Left ventricle myocardium superior (tissue), 1 donor: Measurements from ENCODE around the gene SMIM31. TPM values are rescaled to one million over a fixed set of nuclear protein-coding genes. Genes with fewer than 3 reads are reported as not detected.

Source experiments
- ATAC-seq: fragments of 200-7000 bp; cut with Tn5 transposase; one replicate; pipeline ENCODE4 v1.9.1; 2020; ENCODE audit warnings: mild to moderate bottlenecking, moderate library complexity
- DNase-seq: peaks from one replicate; pipeline ENCODE4 v3.0.0-alpha.2; 2020
- intact Hi-C: fragments of 100-400 bp; cut with micrococcal nuclease; formaldehyde crosslinking; loops from one replicate; pipeline ENCODE4 v1.11.0; 2022
- long read RNA-seq: library from polyadenylated mRNA; unstranded; transcript quantifications from one replicate; pipeline ENCODE4 v2.0.0, GENCODE V29; 2021
- total RNA-seq: library from RNA; stranded (reverse); fragmentation: NEBNext Ultra II Directional; extraction: Animal tissue kit (Norgen Biotek cat#: 25700); gene quantifications from one replicate; pipeline ENCODE4 v1.2.1, GENCODE V29; 2021
- donor health status: DM: no; HTN: yes; CAD: no; lungs with severe emphysema.

The SMIM31 gene
- not detected for total RNA-seq
- long read RNA-seq = 0 reads

DNA sequence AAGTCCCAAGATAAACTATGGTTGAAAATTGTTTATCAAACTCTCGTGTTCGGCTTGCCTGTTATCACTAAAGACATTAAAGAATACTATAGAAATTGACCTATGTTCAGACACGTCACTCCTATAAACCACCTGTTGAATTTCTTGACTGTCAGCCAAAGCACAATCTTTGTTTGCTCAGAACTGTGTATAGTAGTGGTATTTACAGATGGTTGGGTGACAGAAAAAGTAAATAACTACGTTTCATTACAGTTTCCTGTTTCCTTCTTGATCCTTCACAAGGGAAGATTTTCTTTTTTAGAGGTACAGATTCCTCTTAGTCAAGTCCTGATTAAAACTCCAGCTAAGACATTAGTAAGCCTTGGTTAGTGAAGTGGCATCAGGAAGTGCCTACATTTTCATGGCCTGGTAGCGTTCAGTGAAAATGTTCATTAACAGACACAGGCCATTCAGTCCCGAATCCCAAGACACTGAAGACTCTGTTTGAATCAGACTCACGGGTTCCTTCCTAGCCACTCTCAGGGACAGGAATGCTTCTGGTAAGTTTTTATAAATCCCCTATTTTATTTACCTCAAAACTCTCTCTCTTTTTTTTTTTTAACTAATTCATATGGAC is at the start of gene SMIM31:
SMIM31 (plus strand) TSS at position 259 of the 616 bp plus-strand sequence. CDS start 16,313 bp downstream, outside the sequence.
- intact Hi-C loops = no loop called here
- no peak for DNase-seq
- ATAC-seq = no peak

- ATAC-seq (no peak), DNase-seq (no peak)
- intact Hi-C loops = no loop called here
These were observed 47.3 kb upstream of the SMIM31 start for GRCh38 chr4:164706675-164707074.

DNA sequence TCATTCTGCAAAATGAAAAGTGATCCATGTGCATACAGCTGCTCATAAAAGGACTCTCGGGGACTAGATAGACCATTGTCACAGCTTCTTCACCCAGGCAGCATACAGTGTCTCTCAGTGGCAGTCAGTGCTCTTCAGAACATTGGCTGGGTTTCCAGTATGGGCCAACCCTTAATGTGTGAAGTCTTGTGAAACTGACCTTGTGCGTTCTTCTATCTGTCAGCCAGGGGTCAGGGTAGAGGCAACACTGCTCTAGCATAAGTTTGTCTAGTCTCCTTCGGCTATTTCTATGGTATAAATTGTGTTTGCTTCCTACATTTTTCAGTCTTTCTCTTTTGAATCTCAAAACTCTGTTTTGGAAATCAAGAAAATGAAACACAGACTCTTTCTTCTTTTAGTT is 37.0 kb upstream of the SMIM31 start:
- intact Hi-C loops = no loop called here
- DNase-seq = no peak
- ATAC-seq = peak; percentile 40

DNA sequence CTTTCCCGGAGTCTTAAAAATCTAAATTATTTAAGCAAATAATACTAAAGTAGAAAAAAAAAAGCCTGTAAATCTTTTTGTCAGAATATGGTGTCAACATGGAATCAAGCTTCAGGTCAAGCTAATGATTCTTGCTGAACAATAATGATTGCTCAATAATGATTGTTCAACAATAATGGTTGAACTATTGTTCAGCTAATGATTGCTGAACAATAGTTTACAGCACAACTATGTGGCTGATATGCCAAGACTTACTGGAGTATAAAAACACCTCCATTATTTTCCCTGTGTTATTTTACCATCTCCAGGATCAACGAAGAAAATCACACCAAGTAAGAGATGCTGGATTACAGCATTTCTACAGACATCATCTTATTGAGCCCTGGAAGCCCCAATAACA is 35.1 kb upstream of the SMIM31 start:
- intact Hi-C loops = no loop called here
- ATAC-seq (no peak), DNase-seq (no peak)

- no peak for ATAC-seq
- no peak for DNase-seq
- intact Hi-C loops = no loop called here
These were observed 28.9 kb upstream of the SMIM31 start for GRCh38 chr4:164725066-164725465.

GRCh38 chr4:164730705-164731393 is 23.1 kb upstream of the SMIM31 start:
- ATAC-seq (peak; percentile 58), DNase-seq (no peak)
- intact Hi-C loops = loop anchor here (5.0 kb wide), 1 partner anchor 1174 kb away; no protein-coding TSS in a partner anchor

GRCh38 chr4:164731827-164732474 is 22.0 kb upstream of the SMIM31 start:
- ATAC-seq = peak; percentile 78
- DNase-seq = no peak
- intact Hi-C loops = loop anchor here (5.0 kb wide), 1 partner anchor 1175 kb away; no protein-coding TSS in a partner anchor

- intact Hi-C loops = loop anchor here (5.0 kb wide), 1 partner anchor 1177 kb away; no protein-coding TSS in a partner anchor
These were observed 19.4 kb upstream of the SMIM31 start for GRCh38 chr4:164734484-164734883.

DNA sequence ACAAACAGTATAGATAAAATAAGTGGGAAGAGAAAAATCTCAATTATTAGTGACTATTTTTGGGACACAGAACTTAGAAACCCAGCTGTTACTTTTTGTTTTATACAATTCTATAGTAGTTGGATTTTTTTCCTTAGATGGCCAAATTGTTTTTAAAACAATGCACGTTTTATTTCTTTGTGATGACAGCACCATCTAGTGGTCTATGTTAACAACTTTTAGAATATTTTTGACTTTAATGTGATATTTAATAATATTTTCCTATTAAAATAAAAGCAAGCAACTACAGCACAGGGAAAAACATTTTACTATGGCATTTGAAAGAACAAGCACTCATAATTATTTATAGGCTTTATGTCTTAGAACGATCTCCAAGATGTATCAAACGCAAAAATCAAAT is 5.6 kb upstream of the SMIM31 start:
- DNase-seq (no peak), ATAC-seq (no peak)
- intact Hi-C loops = no loop called here

More at GRCh38 chr4:164734484-164734883, 19.4 kb upstream of the SMIM31 start:
- DNase-seq = no peak
- no peak for ATAC-seq

DNA sequence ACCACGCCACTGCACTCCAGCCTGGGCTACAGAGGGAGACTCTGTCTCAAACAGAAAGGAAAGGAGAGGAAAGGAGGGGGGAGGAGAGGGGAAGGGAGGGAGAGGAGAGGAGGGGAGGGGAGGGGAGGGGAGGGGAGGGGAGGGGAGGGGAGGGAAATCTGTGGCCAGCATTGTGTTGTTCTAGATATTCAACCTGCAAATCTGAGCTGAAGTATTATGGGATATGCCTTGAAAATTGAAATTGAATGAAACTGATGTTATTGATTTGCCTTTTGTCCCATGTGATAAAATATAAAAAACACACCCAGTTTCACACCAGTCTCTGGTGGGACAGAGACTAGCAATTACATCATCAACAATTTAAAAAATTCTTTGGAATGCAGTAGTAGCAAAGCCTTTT is 1.5 kb downstream of the SMIM31 start:
- DNase-seq (no peak), ATAC-seq (no peak)
- intact Hi-C loops = no loop called here

DNA sequence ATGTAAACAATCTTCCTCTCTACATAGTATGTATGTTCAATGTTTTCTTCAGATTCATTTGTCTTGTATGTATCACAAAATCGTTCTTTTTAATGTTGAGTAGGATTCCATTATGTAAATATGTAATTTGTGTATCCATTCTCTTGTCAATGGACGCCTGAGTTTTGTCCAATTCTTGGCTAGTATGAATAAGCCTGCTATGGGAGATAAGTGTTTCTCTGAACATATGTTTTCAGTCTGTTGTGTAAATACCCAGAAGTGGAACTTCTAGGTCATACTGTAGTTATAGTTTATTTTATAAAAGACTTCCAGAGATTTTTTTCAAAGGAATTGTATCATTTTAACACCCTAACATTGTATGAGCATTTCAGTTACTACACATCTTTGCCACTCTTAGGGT is 2.8 kb downstream of the SMIM31 start:
- intact Hi-C loops = no loop called here
- DNase-seq = no peak
- no peak for ATAC-seq

GRCh38 chr4:164761241-164761640 is 7.3 kb downstream of the SMIM31 start:
- intact Hi-C loops = no loop called here
- ATAC-seq = no peak
- DNase-seq = no peak

DNA sequence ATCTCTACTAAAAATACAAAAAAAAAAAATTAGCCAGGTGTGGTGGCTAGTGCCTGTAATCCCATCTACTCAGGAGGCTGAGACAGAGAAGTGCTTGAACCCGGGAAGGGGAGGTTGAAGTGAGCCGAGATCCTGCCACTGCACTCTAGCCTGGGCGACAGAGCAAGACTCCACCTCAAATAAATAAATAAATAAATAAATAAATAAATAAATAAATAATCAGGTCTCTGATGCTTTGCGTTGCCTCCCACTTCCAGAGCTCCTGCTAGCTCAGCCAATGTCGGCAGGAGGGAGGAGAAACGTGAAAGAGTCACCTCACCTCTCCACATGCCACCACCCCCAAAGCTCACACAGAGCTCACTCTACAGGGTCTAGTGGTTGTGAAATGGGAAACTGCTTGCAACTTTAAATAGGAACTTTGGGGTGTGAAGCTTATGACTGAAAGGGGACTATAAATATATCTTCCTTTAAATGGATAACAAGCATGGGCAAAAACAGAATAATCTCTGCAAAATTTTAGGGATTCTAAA is 7.9 kb downstream of the SMIM31 start:
- ATAC-seq (no peak), DNase-seq (no peak)
- intact Hi-C loops = no loop called here

DNA sequence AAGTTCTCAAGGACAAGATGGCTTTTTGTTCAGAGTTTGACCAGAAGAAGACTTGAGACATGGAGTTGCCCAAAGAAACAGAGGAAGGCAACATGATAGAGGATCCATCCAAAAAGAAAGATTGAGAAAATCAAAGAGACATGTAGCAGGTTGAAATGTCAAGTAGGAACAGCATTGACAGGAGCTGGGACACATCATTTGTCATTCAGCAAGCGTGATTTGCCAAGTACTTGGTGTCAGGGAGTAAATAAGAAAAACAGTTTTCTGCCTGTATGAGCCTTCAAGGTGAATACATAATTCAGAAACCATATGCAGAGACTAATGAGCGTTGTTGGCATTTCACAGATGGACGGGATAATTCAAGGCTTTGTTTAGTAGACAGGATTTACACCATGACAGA is 11.2 kb downstream of the SMIM31 start:
- DNase-seq (no peak), ATAC-seq (no peak)
- intact Hi-C loops = no loop called here

DNA sequence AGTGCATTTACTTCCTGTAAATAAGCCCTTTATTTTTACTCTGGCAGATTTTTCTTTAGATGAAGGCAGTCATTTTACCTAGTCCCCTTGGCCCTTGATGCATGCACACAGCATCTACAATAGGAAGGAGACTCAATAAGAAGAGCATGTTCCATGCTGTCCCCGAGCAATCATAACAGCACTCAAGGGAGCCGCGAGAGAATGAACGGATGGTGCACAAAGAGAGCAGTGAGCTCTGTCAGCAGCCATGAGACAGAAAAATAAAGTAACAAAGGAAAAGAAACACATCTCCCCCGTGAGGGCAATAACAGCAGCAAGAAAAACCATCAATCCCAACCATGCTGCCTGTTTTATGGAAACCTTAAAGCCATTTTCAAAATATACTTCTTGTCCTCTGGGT is 11.9 kb downstream of the SMIM31 start:
- intact Hi-C loops = no loop called here
- ATAC-seq (no peak), DNase-seq (no peak)

- ATAC-seq (no peak), DNase-seq (no peak)
- intact Hi-C loops = no loop called here
These were observed 14.6 kb downstream of the SMIM31 start for GRCh38 chr4:164768516-164768915.

DNA sequence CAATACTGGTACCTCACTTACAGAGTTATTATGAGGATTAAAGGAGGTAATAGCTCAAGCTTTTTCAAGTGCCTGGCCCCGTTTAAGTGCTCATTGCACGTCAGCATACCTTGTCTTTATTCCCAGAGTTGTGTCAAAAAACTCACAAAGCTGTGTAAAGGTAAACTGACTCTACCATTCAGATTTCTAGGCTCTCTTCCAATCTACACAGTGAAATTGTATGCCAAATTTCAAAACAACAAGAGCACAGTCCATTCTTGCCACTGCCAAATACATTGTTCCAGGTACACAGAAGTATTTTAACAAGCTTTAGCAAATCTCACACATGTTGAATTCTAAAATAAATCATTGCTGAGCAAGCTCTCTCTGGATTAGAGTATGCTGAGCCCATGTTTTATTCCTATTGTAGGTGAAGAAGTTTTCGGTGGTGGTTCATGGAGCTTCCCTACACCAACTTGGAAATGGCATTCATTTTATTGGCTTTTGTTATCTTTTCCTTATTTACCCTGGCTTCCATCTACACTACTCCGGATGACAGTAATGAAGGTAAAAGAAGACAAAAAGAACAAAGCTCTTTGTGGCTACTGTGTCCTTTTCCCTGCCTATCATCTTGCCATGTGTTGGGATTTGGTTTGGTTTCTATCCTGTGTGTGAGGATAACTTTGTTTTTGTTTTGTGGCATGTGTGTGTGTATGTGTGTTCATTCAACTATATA is 16.2 kb downstream of the SMIM31 start:
- intact Hi-C loops = no loop called here
- no peak for ATAC-seq

DNA sequence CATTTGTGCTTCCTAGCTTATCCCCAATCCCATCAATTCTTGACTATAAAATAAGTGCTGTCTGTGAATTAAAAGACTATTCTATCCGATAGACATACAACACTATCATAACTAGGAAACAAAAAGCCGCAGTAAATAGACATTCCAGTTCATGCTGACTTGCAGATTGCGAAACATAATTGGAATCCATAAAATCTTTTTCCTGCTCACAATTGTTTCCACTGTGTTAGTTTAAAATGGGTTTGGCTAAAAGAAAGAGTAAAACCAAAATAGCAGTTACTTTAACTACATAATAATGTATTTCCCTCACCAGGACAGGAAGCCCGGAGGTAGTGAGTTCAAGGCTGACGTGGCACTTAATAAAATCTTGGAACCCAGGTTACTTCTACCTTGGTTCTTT is 17.2 kb downstream of the SMIM31 start:
- DNase-seq (no peak), ATAC-seq (no peak)
- intact Hi-C loops = no loop called here

More for the DNA sequence above, 16.2 kb downstream of the SMIM31 start:
- DNase-seq = no peak

DNA sequence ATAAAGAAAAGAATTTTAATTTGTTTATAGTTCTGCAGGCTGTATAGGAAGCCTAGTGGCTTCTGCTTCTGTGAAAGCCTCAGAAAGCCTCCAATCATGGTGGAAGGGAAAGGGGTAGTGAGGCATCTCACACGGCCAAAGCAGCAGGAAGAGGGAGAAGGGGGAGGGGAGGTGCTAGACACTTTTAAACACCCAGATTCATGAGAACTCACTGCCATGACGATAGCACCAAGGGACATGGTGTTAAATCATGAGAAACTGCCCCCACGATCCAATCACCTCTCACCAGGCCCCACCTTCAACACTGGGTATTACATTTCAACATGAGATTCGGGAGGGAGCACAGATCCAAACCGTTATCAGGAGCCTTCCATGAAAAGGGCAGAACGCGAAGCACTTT is 18.1 kb downstream of the SMIM31 start:
- ATAC-seq = no peak
- DNase-seq = no peak
- intact Hi-C loops = no loop called here

GRCh38 chr4:164779080-164779479 is 25.1 kb downstream of the SMIM31 start:
- no peak for ATAC-seq
- intact Hi-C loops = no loop called here
- no peak for DNase-seq
